Occipital lobe (tissue), 2 donors: ENCODE results near the gene CYRIA. TPM values are rescaled to one million over a fixed set of nuclear protein-coding genes. Genes with fewer than 3 reads are reported as not detected.

Source experiments
- DNase-seq: peaks from one replicate; lab custom pipeline; 2025; lab: John Stamatoyannopoulos, UW
- total RNA-seq: library from RNA; depleted of rRNA; stranded (reverse); fragments of >200 nt; gene quantifications from one replicate; pipeline ENCODE4 v1.2.3, GENCODE V29; 2014

The CYRIA gene
- total RNA-seq, 1 donor from 2014 or later = 230 TPM

DNA sequence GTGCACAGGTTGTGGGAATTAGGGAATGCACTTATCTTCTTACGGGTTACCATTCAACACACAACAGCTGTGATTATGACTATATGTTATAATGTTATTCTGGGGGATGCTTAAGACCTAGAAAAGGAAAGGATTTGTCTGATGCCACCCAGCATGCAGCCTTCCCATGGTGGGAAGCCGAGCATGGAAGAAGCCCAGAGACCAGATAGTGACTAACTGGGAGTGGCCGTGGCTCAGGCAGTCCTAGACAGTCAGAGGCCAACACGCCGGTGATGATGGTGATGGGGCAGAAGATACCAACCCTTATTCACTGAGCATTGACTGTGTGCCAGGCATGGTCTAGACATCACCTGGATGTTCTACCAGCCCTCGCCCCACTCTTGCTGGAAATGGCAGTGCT is 35.9 kb downstream of the CYRIA start:
- DNase-seq = no peak

DNA sequence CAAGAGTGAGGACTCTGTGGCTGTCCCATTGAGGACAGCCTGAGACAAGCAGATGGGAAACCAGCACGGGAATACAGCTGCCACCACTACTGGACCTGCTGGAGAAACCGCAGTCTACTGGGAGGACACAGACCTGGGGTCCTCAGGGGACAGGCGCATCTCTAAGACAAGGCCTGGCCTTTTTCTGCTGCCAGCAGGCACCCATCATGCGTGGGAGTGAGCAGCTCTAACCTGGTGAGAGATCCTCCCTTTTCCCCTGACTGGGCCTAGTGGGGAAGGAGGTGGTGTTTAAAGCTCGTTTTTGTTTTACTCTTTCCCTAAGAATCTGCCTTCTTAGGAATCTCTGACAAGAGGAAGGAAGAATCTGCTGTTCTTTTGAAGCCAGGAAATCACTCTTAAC is 36.6 kb downstream of the CYRIA start:
- no peak for DNase-seq

DNA sequence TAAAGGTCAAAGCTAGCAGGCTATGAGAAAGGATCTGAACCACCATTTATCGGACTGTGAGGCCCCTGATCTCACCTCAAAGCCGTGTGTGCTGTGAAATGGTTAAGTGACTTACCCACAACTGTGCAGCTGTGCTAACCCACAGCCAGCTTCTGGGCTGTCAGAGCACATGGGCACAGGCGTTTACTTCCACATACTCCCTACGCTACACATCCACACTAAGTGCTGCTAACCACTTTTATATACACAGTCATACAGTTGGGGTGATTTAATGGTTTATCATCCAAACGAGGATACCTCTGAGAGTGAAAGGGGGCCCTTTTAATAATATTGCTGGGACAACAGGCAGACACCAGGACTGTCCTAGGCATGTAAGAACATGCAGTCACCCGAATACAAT is 37.3 kb downstream of the CYRIA start:
- no peak for DNase-seq

DNA sequence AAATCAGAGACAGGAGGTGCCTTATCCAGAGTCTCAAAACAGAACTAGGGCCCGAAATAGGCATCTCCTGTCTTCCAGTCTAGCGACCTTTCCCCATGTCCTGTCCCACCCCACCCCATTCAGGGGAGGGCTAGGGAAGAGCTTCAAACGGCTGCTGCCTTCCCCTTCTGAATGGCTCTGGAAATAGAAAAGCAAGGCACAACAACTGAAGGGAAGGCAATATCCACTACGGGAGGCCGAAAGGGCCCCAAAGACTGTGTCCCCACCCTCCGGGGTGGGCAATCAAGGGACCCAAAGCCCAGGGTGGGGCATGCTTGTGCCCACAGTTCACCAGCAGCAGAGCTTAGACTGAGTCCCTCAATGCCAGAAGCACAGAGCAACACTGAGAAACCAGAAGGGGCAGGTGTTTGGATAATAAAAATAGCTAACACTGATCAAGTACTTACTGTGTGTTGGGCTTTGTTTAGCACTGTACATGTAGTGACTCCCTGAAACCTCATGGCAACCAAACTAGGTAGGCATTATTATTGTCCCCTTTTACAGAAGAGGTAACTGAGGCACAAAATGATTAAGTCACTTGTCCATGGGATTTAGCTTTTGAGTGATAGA is 38.5 kb downstream of the CYRIA start:
- no peak for DNase-seq

DNA sequence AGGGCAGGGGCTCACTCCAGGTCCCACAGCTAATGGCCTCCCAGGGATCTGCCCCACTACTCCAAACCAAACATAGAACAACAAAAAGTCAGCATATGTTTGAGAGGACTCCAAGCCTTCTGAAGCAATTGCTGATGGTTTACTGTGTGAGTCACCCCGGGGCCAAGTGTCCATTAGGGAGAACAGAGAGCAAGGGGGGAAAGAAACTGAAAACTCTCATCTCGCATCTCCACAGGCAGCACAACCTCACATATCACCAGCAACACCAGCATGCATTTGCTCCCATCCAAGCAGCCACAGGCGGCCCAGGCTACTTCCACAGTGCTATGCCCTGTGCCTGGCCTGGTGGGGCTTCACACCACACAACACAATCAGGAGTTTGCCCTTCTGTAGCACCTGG is 39.1 kb downstream of the CYRIA start:
- no peak for DNase-seq

DNA sequence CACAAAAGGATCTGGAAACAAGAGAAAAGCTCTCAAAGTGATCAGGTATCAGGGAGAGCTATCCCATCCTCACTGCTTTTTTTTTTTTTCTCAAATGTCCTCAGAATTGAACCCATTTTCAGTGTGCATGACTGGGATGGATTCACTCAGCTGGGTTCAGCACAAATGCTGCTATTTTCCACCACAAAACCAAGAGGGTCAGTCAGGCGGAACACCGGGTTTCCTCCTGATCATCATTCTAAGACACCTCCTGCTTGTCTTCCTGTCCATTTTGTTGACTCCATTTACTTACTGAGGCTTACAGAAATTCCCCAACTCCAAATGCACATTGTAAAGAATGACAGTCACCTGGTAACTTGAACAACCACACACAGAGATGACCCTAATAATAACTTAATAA is 39.9 kb downstream of the CYRIA start:
- no peak for DNase-seq

DNA sequence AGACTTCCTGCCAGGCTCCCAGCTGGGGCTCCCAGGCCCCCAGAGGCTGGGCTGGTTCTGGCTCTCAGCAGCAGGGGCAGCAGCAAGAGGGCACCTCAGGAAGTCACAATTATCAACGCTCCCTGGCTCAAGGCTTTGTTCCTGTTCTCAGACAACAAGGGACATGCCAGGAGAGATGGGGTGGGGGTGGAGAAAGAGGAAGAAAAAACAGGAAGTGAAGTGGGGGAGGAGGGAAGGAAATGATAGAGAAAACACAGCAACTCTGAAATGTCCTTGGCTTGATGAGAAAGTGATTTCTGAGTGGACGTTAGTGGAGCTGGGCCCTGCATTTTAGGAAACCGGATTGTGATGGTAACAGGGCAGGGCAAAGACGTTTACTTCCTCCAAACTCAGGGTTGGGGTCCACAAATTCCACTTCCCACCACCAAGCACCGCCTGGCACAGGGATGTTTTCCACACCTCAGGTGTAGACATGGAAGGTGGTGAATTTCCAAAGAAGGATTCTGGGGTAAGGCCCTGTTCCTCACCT is 40.4 kb downstream of the CYRIA start:
- DNase-seq = no peak

DNA sequence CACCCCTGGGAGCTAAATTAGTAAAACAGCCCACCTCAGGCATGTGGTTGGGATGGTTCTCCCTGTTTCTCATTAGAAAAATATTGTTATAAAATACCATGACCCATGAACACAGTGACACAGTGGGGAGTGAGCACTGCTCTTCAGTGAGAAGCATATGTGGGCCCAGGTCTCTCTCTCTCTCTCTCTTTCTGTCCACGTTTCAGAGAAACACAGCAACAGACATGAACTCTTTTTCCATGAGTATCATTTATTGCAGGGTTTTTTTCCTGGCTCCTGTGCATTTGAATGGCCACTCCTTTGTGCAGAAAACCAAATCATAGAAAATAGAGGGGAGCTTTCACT is 41.2 kb downstream of the CYRIA start:
- DNase-seq = no peak

DNA sequence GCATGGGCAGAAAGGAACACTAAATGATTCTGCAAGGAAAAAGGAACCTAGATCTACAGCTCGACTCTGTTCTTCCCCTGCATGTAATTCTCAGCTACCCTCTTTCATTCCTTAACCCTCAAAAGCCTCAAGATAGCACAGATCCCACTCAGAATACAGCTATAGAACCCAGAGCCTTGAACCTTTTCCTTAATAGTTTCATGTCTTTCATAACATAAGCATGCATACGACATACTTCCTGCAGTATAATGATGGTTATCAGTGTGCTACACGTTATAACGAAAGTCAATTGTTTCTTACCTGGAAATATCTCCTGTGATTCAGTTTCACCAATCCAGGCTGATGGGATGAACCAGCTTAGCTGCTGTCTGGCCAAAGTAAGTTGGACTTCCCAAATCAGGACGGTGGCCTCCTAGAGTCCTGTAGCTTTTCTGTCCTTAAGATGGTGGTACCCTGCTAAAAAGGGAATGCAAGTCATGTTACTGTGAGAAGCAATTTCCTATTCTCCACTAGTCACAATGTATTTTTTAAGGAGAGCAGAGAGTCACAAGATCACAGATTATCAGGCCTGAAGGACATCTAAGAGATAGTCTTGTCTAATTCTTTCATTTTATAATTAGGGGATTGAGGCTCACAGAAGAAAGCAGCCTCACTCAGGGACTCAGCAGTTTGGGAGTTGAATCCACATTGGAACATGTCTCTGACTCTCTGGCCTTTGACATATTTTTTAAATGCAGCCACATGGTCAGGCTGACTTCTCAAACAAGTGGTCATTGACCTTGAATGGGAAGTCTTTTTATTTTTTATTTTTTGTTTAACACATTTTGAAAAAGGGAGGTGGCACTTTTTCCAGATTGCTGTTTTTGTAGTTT is 41.8 kb downstream of the CYRIA start:
- DNase-seq = no peak

DNA sequence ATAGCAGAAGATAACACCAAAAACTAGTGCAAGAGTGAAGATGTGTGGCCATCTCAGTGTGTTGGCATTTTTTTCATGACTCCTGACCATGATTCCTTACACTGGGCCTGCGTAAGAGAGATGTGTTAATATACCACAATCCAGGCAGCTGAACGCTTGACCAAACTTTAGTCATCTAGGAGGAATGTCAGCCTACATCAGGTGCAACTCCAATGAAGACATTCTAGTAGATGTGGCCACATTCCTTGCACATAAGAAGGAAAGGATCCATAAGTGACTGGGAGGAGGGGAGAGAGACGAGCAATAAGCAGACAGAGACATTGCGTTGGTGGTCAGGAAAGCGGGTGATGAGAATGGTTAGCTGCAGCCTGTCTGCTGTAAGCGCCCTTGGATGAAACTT is 42.6 kb downstream of the CYRIA start:
- DNase-seq = no peak

DNA sequence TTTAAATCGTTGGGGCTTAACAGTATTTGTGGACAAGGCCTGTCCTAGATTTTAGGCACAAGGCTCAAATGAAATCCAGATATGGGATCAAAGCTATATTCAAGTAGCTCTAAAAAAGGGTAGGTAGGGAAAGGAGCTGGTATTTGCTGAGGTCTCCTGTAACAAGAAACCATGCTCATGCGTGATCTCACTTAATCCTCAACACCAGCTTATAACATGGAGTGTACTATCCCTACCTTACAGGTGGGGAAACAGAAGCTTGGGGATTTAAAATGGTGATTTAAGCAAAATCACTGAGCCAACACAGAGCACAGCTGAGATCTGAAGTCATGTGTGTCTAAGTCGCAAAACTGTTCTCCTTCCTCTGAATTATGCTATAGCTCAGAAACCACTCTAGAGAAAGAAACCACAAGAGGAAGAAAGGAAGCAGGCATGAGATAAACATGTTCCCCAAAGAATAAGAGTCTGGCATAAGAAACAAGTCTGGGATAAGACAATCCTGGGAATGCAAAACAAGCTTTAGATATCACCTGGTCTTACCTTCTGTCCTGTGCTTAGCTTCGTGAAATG is 43.1 kb downstream of the CYRIA start:
- DNase-seq = no peak

DNA sequence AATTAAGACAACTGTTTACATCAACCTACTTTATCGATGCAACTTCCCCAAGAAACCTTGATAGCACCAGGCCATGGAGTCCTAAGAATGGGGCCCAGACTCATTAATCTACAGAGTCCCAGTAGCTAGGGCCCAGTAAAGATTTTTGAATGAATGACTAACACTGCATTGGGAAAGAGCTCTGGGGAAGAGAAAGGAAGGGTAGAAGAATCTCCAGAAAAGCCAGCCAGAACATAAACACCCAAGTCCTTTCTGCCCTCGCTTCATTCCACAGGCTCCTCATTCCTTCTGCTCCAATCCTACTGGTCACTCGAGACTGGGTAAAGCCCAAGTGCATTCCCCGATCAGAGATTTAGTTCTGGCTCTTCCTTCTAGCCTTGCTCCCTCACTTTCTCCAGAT is 44.3 kb downstream of the CYRIA start:
- DNase-seq = no peak

DNA sequence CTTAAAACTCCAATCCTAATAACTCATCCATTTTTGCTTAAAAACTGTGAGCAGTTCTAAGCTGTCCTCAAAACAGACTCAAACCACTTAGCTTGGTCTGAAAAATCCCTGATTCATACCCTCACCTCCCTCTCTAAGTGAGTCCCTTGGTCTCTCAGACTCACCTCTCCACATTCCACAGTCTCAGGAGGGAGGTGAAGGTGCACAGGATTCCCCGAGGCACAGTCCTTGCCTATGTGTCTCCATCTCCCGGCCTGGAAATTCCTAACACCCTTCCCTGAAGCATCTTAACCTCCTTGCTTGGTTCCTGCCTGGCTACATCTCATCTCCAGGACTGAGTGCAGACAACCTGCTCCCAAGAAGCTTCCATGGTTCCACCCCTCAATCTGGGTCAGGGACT is 45.0 kb downstream of the CYRIA start:
- DNase-seq = no peak

DNA sequence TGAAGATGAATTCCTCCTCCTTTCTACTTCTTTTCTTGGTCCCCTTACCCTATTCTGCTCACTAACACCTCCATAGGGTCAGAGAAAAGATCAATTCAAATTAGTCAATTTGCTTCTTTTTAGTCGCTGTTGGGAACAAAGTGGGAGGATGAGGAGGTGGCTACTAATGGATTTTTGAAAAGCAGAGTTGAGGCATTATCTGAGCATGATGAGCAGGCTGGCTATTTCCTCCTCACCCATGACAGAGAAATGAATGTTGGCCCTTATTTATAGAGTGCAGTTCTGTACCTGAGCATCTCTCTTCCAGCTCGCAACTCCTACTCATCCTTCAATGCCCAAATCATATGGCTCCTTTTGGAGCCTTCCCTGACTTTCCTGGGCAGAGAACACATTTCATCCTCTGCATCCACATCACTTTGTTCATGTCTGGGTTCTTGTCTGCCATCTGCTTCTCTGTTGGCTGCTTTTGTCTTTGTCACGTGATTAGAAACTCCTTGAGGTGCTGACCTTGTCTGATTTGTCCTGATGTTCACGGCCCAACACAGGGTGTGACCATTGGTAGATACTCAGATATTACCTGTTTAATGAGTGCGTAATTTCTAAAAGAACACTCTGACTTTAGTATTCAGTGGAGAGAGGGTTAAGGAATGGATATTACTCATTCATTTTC is 45.9 kb downstream of the CYRIA start:
- DNase-seq = no peak

DNA sequence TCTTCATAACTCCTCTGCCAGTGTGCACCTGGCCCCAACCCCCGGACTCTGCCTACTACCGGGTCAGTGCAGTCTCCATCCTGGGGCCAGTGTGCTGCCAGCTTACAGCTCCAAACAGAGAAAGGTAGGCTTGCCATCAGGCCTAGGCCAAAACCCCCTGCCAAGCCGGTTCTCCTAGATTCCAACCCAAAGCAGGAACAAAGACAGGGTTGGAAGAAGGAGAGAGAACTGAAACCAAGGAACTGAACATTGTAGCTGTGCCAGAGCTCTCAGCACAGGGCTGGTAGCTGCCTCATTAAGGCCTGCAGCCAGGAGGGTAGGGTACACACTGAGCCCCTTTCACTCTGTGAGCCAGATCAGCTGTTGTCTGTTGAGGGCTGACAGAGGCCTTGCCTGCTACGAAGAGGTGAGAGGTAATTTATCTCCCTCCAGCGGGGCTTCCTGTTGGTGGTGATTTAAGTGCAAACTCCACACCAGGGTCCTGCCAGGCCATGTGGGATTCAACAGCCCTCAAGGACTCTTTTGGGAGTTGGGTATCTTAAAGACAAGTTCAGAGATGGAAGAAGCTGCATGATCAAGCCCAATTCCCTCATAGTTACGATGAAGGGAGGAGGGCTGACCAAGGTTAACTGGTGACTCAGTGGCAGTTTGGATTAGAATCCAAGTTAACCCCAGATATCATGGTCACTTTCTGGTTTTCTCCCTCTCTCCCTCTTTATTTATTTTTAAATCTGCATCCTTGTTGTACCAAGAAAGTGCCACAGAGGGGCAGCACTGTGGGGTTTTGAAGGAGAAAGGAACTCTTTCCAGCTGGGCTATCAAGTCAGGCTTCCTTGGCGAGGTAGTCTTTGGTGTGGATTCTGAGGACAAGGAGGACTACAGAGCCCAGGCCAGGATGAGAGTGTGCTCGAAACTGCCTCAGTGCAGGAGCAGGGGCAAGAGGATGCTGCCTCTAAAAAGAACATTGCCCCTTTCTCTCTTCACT is 48.1 kb downstream of the CYRIA start:
- no peak for DNase-seq
